Measurements from ENCODE around the gene NBR1.
"Not testable (repeated sequence)": the region's sequence is repeated elsewhere in the genome, so short reads cannot be mapped to it uniquely, and the experiment has no call there.

The NBR1 gene, protein sequence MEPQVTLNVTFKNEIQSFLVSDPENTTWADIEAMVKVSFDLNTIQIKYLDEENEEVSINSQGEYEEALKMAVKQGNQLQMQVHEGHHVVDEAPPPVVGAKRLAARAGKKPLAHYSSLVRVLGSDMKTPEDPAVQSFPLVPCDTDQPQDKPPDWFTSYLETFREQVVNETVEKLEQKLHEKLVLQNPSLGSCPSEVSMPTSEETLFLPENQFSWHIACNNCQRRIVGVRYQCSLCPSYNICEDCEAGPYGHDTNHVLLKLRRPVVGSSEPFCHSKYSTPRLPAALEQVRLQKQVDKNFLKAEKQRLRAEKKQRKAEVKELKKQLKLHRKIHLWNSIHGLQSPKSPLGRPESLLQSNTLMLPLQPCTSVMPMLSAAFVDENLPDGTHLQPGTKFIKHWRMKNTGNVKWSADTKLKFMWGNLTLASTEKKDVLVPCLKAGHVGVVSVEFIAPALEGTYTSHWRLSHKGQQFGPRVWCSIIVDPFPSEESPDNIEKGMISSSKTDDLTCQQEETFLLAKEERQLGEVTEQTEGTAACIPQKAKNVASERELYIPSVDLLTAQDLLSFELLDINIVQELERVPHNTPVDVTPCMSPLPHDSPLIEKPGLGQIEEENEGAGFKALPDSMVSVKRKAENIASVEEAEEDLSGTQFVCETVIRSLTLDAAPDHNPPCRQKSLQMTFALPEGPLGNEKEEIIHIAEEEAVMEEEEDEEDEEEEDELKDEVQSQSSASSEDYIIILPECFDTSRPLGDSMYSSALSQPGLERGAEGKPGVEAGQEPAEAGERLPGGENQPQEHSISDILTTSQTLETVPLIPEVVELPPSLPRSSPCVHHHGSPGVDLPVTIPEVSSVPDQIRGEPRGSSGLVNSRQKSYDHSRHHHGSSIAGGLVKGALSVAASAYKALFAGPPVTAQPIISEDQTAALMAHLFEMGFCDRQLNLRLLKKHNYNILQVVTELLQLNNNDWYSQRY

GRCh38 chr17:43170766-43171585, at the start of gene NBR1:
TSS of gene NBR1 (plus strand) at chr17:43171214. CDS start at chr17:43175800, 4,586 bp downstream.
- DNase-seq, result peak; percentile 98

- DNase-seq, result peak; percentile 99
Measured at GRCh38 chr17:43125133-43125966, 45.7 kb upstream of the NBR1 start, which contains the start of gene BRCA1. TSS of gene BRCA1 (minus strand) at chr17:43125364. CDS start at chr17:43124096, 1,268 bp downstream.

GRCh38 chr17:43125967-43126910, 44.8 kb upstream of the NBR1 start:
- no peak for DNase-seq

DNA sequence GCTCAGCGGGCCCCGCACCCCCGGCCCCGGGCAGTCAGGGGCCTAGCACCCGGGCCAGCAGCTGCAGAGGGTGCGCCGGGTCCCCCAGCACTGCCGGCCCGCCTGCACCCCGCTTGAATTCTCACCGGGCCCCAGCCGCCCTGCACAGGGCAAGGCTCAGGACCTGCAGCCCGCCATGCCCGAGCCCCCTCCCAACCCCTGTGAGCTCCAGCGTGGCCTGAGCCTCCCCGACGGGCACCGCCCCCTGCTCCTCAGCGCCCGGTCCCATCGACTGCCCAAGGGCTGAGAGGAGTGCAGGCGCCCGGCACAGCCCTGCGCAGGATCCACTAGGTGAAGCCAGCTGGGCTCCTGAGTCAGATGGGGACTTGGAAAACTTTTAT, 44.1 kb upstream of the NBR1 start:
- no peak for DNase-seq

GRCh38 chr17:43127333-43127876, 43.6 kb upstream of the NBR1 start:
- DNase-seq, result not testable (repeated sequence)

DNA sequence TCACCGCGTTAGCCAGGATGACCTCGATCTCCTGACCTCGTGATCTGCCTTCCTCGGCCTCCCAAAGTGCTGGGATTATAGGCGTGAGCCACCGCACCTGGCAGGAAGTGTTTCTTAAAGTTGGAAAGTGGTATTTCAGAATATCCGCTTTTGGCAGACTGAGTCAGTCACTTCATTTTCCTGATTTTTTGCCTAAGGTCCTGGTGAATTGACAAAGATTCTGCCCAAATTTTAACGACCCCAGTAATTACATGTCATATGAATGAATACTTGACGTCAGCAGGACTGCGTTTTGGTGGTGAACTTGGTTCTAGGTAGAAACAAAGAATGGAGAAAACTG, 41.4 kb upstream of the NBR1 start:
- no peak for DNase-seq

DNA sequence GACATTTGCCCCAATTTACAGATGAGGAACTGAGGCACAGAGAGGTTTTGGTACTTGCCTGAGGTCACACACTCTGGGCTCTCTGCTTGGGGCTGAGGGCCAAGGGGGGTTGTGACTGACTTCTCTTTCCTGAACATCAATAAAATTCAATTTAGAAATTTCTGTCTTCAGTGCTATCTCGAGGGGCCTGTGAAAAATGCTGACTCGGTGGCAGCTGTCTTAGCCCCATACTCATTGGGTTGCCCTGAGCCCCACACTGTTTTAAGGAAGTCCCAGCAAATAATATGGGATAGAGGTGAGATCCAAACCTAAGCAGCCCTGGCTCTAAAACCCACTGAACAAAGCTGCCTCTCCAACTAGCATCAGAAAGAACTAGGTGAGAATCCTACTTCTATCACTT, 38.9 kb upstream of the NBR1 start:
- DNase-seq, result no peak

DNA sequence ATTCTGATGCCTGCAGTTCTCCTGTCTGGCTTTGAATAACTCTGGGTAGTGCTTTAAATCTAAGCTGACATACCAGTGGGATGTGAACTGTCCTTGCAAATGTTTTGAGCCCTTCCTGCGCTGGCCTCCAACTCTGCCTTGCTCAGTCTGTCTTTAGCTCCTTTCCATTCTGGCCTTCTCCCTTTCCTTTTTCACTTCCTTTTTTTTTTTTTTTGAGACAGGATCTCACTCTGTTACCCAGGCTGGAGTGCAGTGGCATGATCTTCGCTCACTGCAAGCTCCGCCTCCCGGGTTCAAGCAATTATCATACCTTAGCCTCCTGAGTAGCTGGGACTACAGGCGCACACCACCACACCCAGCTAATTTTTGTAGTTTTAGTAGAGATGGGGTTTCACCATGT, 37.6 kb upstream of the NBR1 start:
- not testable (repeated sequence) for DNase-seq

DNA sequence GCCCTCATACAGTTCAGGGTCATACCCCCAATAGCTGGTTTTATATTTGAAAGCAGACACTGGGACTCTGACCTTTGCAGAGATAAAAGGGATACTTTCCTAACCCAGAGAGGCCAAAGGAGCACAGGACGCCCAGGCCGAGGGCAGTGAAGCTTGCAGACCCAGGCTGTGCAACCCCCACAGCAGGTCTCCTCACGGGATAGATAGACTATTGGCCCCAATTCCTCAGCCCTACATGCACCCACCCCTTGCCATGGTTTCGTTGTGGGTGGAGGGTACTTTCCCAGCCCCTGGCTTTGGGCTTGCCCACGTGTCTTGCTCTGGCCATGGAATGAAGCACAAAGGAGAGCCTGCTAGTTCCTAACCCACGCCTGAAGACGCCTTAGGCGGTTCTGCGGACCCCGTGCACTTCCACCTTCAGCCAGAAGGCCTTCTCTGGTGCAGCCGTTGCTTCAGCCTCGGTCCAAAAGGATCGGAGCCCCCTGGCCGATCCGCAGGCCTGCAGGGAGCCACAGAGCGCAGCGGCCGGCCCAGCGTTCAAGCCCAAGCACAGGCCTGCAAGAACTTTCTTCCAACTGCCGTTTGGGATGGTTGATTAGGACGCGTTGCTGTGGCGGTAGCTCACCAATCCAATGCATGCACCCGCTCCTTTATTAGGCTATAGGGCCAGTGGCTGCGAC, 36.1 kb upstream of the NBR1 start:
- no peak for DNase-seq

- DNase-seq, result no peak
Measured at GRCh38 chr17:43135454-43135819, 35.6 kb upstream of the NBR1 start.

GRCh38 chr17:43136574-43136973, 34.4 kb upstream of the NBR1 start:
- not testable (repeated sequence) for DNase-seq

GRCh38 chr17:43138531-43138930, 32.5 kb upstream of the NBR1 start:
- DNase-seq, result not testable (repeated sequence)

DNA sequence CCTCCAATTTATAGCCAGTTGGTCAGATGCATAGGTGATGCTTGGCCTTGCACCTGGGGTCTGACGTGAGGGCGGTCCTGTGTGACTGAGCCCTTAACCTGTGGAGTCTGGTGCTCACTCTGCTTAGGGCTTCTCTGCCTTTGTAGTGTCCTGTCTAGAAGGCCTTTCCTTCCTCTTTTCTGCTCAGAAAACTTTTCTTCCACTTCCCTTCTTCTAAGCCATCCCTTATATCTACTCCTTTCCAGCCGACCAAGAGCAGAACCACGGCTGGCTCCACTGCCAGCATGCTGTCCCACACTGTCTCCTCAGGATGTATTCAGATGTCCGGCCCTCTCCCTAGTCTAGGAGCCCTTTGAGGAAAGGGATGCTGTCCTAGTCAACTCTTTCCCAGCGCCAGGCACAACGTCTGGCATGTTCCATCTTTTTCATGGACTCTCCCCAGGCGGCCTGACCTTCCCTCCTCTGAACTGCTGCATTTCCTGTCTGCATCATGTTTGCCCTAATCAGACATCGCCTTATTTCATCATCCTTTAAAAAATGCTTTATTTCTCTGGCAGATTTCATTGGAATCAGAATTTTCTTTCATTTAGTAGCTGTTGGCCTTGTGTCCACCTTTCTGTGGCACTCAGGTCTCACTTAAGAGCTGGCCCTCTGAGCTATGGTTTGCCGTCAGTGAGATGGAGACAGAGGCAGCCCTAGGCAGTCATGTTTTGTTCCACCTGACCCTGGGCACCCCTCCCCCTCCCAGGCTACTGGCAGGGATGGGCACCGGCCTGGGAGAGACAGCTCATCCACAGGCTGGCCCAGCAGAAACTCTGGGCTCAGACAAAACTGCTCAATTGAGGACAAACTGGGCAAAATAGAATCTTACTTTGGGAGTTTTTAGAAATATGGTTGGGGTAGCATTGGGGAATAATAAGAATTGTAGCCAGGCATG, 30.4 kb upstream of the NBR1 start:
- DNase-seq, result no peak

- DNase-seq, result no peak
Measured at GRCh38 chr17:43142153-43142552, 28.9 kb upstream of the NBR1 start.

- no peak for DNase-seq
Measured at GRCh38 chr17:43143201-43143600, 27.8 kb upstream of the NBR1 start.

GRCh38 chr17:43146649-43147048, 24.4 kb upstream of the NBR1 start:
- DNase-seq, result no peak

GRCh38 chr17:43151880-43152456, 19.0 kb upstream of the NBR1 start:
- DNase-seq, result no peak

DNA sequence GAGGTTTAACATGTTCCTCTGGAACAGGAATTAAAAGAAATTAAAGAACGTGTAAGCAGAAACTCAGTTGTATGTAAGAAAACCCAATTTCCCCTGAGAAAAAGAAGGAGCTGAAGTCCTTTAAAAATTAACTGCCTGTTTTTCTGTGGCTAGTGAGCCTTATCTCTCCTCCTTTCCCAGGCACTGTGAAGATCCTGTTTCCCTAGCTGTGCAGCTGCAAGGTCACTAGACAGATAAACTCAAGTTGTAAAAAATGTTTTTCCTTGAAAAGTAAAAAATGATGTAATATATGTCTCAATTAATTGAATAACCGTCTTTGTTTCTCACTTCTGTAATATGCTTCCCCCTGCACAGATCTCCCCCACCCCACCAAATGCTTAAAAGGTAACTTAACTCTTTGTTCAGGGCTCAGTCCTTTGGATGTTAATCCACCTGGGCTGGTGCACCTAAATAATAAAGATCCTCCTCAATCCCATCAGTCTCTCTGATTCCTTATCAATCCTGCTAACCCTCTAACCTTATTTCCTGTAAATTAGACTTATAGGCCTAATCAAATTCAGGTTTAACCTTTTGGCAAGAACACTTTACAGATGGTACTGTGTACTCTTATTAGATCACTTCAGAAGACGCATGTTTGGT, 17.7 kb upstream of the NBR1 start:
- DNase-seq, result not testable (repeated sequence)
